NOMO-1 treated with dmso at 0.1 percent for 144 hours (cell line): ENCODE measurements around the gene LYPD6B.
"Not testable (repeated sequence)": the region's sequence is repeated elsewhere in the genome, so short reads cannot be mapped to it uniquely, and the experiment has no call there.

Source experiments
- DNase-seq: peaks from one replicate; lab custom pipeline; 2025; ENCODE audit not compliant: unreplicated experiment; lab: John Stamatoyannopoulos, UW

Gene LYPD6B

DNA sequence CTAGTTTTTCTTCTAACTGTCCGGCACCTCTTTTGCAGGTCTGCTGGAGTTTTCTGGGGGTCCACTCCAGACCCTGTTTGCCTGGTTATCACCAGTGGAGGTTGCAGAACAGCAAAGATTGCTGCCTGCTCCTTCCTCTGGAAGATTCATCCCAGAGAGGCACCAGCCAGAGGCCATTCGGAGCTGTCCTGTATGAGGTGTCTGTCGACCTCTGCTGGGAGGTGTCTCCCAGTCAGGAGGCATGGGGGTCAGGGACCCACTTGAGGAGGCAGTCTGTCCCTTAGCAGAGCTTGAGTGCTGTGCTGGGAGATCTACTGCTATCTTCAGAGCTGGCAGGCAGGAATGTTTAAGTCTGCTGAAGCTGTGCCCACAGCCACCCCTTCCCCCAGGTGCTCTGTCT is 218.4 kb downstream of the LYPD6B start:
- not testable (repeated sequence) for DNase-seq

DNA sequence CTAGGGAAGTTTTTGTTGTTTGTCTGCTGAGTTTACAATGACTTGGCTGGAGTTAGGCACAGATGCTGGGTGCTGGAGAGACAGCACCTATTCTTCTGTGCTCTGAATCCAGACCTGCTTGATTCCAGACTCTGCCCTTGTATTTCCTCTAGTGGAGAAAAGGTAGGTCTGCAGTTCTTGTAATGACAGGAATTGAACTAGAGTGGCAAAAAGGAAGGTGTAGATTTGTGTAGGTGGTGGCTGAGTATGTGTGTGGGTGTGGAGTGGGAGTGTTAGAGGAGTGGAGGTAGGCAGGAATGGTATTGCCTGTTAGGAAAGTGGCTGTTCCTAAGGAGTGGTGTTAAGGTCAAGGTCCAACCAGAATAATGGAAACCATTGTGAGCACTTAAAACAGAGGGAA is 220.0 kb downstream of the LYPD6B start:
- no peak for DNase-seq

DNA sequence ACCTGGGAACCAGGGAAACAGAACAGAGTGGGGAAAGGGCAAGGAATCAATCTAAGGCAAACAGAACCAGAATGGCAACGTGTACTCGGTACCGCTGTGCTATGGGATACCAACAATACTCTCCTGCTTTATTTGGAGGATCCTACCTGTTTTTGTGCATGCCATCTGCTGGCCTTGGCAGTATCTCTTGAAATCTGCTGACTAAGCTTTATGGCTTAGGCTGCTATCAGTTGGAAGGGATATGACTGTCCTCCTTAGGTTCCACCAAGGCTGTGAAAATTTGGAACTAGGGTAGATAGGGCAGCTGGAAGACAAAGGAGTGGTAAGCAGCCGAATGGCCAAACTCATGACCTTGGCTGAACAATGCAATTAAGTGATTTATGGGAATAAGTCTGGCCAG is 220.6 kb downstream of the LYPD6B start:
- no peak for DNase-seq

DNA sequence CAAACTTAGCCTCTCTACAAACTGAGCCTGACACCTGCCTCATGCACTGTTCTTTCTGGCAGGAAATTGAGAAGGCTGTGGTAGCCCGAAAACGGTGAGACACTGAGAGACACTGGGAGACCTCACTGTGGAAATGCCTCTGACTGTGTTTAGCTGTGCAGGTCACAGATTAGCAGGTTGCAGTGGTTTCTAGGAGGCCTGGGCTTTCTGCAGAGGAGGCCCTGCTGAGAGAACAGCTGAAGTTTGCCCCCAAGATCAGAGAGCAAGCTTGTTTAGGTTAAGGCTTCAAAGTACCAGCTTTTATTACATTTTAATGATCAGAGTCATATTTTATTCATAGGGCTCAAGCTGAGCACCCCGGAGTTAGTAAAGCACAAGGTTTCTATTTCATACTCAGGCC is 223.2 kb downstream of the LYPD6B start:
- DNase-seq = no peak
